MCF 10A (cell line): ENCODE measurements around the gene AMPH. TPM values are rescaled to one million over a fixed set of nuclear protein-coding genes. Genes with fewer than 3 reads are reported as not detected.

Experiments used
- BruUV-seq: library from RNA; stranded (reverse); fragments of 400-500 nt; replicated peaks from 2 replicates; lab custom pipeline; 2021; lab: Mats Ljungman, UMichigan
- CTCF ChIA-PET: fragments of 300-600 bp; sonication (Branson Sonifier 250); formaldehyde crosslinking; extraction: SDS; loops from one replicate; lab custom pipeline; 2021; ENCODE audit warnings: antibody characterized with exemption, inconsistent platforms; lab: Yijun Ruan, JAX
- POLR2A ChIA-PET: fragments of 300-600, 350-650 bp; sonication (Branson Sonifier 250); formaldehyde crosslinking; extraction: SDS; loops from one replicate; lab custom pipeline; 2020; ENCODE audit warnings: antibody characterized with exemption, inconsistent platforms; lab: Yijun Ruan, JAX
- DNase-seq: peaks from one replicate; pipeline ENCODE4 v3.0.0-alpha.2; 2018; ENCODE audit not compliant: unreplicated experiment
- H3K27ac Mint-ChIP-seq: one replicate; pipeline ENCODE4 v1.8.0; 2022; ENCODE audit warnings: mild to moderate bottlenecking, low read depth, mixed read lengths; ENCODE audit not compliant: unreplicated experiment
- H3K27me3 Mint-ChIP-seq: one replicate; pipeline ENCODE4 v1.8.0; 2022; ENCODE audit warnings: mixed read lengths; ENCODE audit not compliant: insufficient read depth, unreplicated experiment
- H3K36me3 Mint-ChIP-seq: one replicate; pipeline ENCODE4 v1.8.0; 2022; ENCODE audit warnings: mild to moderate bottlenecking, moderate library complexity, mixed read lengths; ENCODE audit not compliant: insufficient read depth, unreplicated experiment
- H3K4me1 Mint-ChIP-seq: one replicate; pipeline ENCODE4 v1.8.0; 2022; ENCODE audit warnings: mixed read lengths; ENCODE audit not compliant: insufficient read depth, unreplicated experiment
- H3K4me3 Mint-ChIP-seq: one replicate; pipeline ENCODE4 v1.8.0; 2022; ENCODE audit warnings: mild to moderate bottlenecking, moderate library complexity, mixed read lengths; ENCODE audit not compliant: unreplicated experiment
- H3K9me3 Mint-ChIP-seq: one replicate; pipeline ENCODE4 v1.8.0; 2022; ENCODE audit warnings: mixed read lengths; ENCODE audit not compliant: unreplicated experiment
- CTCF ChIP-seq: fragments of 200-600 bp; IDR thresholded peaks from one replicate; pipeline ENCODE4 v1.8.0; 2022; ENCODE audit warnings: antibody characterized with exemption, mild to moderate bottlenecking; ENCODE audit not compliant: unreplicated experiment
- intact Hi-C: fragments of 100-400 bp; cut with micrococcal nuclease; formaldehyde crosslinking; loops from 2 replicates; pipeline ENCODE4 v1.14.1; 2022
- total RNA-seq: library from RNA; stranded (reverse); gene quantifications from 2 replicates; pipeline ENCODE4 v1.2.3, GENCODE V29; 2022

Gene AMPH
- total RNA-seq, 1 experiment from 2014 or later, result 0.63 TPM

GRCh38 chr7:38410056-38410455 lies 221.1 kb downstream of the AMPH start:
- no peaks in the 10 kb centered on the region for H3K4me1 Mint-ChIP-seq
- H3K27ac Mint-ChIP-seq, result no peak overlapping the region
- H3K36me3 Mint-ChIP-seq, result no peaks in the 10 kb centered on the region
- BruUV-seq, result no TSS peak
- no peak for TF ChIP-seq CTCF
- DNase-seq, result no peak
- ChIA-PET CTCF (interaction anchor here (1.1 to 1.4 kb wide), 3 partner anchors 10 to 11 kb away, joined by 4 to 7 read pairs (median 5); no protein-coding TSS in a partner anchor), POLR2A (no interaction called here)
- intact Hi-C loops, result no loop called here
- no peak overlapping the region for H3K4me3 Mint-ChIP-seq
- no peaks in the 10 kb centered on the region for H3K9me3 Mint-ChIP-seq
- peaks cover 9% of the 10 kb centered on the region for H3K27me3 Mint-ChIP-seq

- H3K4me1 Mint-ChIP-seq, result no peaks in the 10 kb centered on the region
- ChIA-PET CTCF (interaction anchor here (1.3 to 1.4 kb wide), 3 partner anchors 10 to 339 kb away, joined by 3 to 7 read pairs (median 4); no protein-coding TSS in a partner anchor), POLR2A (no interaction called here)
- H3K27ac Mint-ChIP-seq, result no peak overlapping the region
- DNase-seq, result no peak
- H3K9me3 Mint-ChIP-seq, result no peaks in the 10 kb centered on the region
- no peaks in the 10 kb centered on the region for H3K36me3 Mint-ChIP-seq
- intact Hi-C loops, result no loop called here
- TF ChIP-seq CTCF, result no peak
- peaks cover 9% of the 10 kb centered on the region for H3K27me3 Mint-ChIP-seq
- no TSS peak for BruUV-seq
- H3K4me3 Mint-ChIP-seq, result no peak overlapping the region
Measured at GRCh38 chr7:38409531-38409930, 221.6 kb downstream of the AMPH start.

GRCh38 chr7:38398725-38399321 lies 232.3 kb downstream of the AMPH start:
- H3K27ac Mint-ChIP-seq, result no peak overlapping the region
- peaks cover 43% of the 10 kb centered on the region for H3K27me3 Mint-ChIP-seq

More at GRCh38 chr7:38398725-38399321, 232.3 kb downstream of the AMPH start:
- Mint-ChIP-seq H3K4me3 (no peak overlapping the region), H3K36me3 (no peaks in the 10 kb centered on the region), H3K4me1 (no peaks in the 10 kb centered on the region), H3K9me3 (no peaks in the 10 kb centered on the region)
- peak; percentile 52 for DNase-seq
- ChIA-PET CTCF (interaction anchor here (0.6 to 3.2 kb wide), 31 partner anchors 8 to 1113 kb away, joined by 3 to 16 read pairs (median 3); no protein-coding TSS in a partner anchor), POLR2A (interaction anchor here (0.5 to 0.8 kb wide), 3 partner anchors 10 to 1086 kb away, joined by 3 read pairs; no protein-coding TSS in a partner anchor)
- TF ChIP-seq CTCF, result peak; percentile 75
- intact Hi-C loops, result loop anchor here (1.0 to 10.0 kb wide), 4 partner anchors 261 to 1116 kb away; no protein-coding TSS in a partner anchor
- no TSS peak for BruUV-seq
